ENCODE results near the gene VARS2. TPM values are rescaled to one million over a fixed set of nuclear protein-coding genes. Genes with fewer than 3 reads are reported as not detected.

The VARS2 gene
- total and polyA plus RNA-seq, 9 of the 15 experiments (the other 6 are each of a cell fraction or from before 2014, with no cell fraction given), result 1.6 to 53.6 (median 29.9) TPM

- TF ChIP-seq, protein P1, sequence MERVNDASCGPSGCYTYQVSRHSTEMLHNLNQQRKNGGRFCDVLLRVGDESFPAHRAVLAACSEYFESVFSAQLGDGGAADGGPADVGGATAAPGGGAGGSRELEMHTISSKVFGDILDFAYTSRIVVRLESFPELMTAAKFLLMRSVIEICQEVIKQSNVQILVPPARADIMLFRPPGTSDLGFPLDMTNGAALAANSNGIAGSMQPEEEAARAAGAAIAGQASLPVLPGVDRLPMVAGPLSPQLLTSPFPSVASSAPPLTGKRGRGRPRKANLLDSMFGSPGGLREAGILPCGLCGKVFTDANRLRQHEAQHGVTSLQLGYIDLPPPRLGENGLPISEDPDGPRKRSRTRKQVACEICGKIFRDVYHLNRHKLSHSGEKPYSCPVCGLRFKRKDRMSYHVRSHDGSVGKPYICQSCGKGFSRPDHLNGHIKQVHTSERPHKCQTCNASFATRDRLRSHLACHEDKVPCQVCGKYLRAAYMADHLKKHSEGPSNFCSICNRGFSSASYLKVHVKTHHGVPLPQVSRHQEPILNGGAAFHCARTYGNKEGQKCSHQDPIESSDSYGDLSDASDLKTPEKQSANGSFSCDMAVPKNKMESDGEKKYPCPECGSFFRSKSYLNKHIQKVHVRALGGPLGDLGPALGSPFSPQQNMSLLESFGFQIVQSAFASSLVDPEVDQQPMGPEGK (CRISPR knock-in tag; IDR thresholded peaks at IDR 0.05; ENCODE audit: borderline replicate concordance), result no peak
- TF ChIP-seq FOXK2 (conservative IDR thresholded peaks at IDR 0.05 in 1 of 2, IDR thresholded peaks at IDR 0.05 in 1 of 2; ENCODE audit: low read depth in 2 of 2) (0 out of 4 replicates have a peak, but pooled peaks of 1 of the 2 experiments have one; percentile 12), ETS2 (tag; IDR thresholded peaks at IDR 0.05; ENCODE audit: borderline replicate concordance, poor library complexity, severe bottlenecking) (peak; percentile 15), GATAD2B (IDR thresholded peaks at IDR 0.05; ENCODE audit: borderline replicate concordance) (0 out of 2 replicates have a peak, but pooled peaks have one; percentile 40), PTRF (tag; IDR thresholded peaks at IDR 0.05) (no peak), HDAC8 (tag; IDR thresholded peaks at IDR 0.05) (no peak), CHD1 (IDR thresholded peaks at IDR 0.05; ENCODE audit: low read length) (no peak), YBX1 (IDR thresholded peaks at IDR 0.05) (no peak), MAX (CRISPR knock-in tag; IDR thresholded peaks at IDR 0.05) (no peak), POLR2H (tag; IDR thresholded peaks at IDR 0.05; ENCODE audit: low read depth) (peak; percentile 80; the same call in 1 of the 2 replicates), CTCFL (IDR thresholded peaks at IDR 0.05; ENCODE audit: borderline replicate concordance, insufficient read depth, low read depth, low read length, poor library complexity, severe bottlenecking) (no peak), CUX1 (CRISPR knock-in tag; IDR thresholded peaks at IDR 0.05) (peak; percentile 22; the same call in 1 of the 2 replicates), SRF (CRISPR knock-in tag; IDR thresholded peaks at IDR 0.05) (peak in 1 of 2 experiments; percentile 10; a peak in 1 of 4 replicates)
- TF ChIP-seq, protein P2, sequence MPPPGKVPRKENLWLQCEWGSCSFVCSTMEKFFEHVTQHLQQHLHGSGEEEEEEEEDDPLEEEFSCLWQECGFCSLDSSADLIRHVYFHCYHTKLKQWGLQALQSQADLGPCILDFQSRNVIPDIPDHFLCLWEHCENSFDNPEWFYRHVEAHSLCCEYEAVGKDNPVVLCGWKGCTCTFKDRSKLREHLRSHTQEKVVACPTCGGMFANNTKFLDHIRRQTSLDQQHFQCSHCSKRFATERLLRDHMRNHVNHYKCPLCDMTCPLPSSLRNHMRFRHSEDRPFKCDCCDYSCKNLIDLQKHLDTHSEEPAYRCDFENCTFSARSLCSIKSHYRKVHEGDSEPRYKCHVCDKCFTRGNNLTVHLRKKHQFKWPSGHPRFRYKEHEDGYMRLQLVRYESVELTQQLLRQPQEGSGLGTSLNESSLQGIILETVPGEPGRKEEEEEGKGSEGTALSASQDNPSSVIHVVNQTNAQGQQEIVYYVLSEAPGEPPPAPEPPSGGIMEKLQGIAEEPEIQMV (tag; conservative IDR thresholded peaks at IDR 0.05; ENCODE audit: low read depth), result 0 out of 2 replicates have a peak, but pooled peaks have one; percentile 9
Measured at GRCh38 chr6:30876039-30876730, 37.9 kb upstream of the VARS2 start (continued).

Data from K562 (cell line).